Parathyroid adenoma (tissue), 2 donors: Measurements from ENCODE around the gene SLC9A9.

ENCODE experiments used
- H2AFZ ChIP-seq: fragments of 300-600 bp; sonication (generic); one replicate; pipeline ENCODE4 v1.7.0; 2017; ENCODE audit warnings: antibody characterized with exemption, mild to moderate bottlenecking
- H3K27ac ChIP-seq: fragments of 300-600 bp; sonication (generic); one replicate; pipeline ENCODE4 v1.7.0; 2017
- H3K27me3 ChIP-seq: fragments of 300-600 bp; sonication (generic); one replicate; pipeline ENCODE4 v1.7.0; 2017; ENCODE audit warnings: low read length; ENCODE audit not compliant: control insufficient read depth, insufficient read depth
- H3K36me3 ChIP-seq: fragments of 300-600 bp; sonication (generic); one replicate; pipeline ENCODE4 v1.7.0; 2017; ENCODE audit warnings: low read length; ENCODE audit not compliant: control insufficient read depth, insufficient read depth
- H3K4me1 ChIP-seq: fragments of 300-600 bp; sonication (generic); one replicate; pipeline ENCODE4 v1.7.0; 2017; ENCODE audit warnings: control low read depth
- H3K4me2 ChIP-seq: fragments of 300-600 bp; sonication (generic); one replicate; pipeline ENCODE4 v1.7.0; 2017; ENCODE audit warnings: low read length
- H3K4me3 ChIP-seq: fragments of 300-600 bp; sonication (generic); one replicate; pipeline ENCODE4 v1.7.0; 2017; ENCODE audit warnings: low read depth, low read length
- H3K79me2 ChIP-seq: fragments of 300-600 bp; sonication (generic); one replicate; pipeline ENCODE4 v1.7.0; 2017; ENCODE audit warnings: control low read depth
- H3K9ac ChIP-seq: fragments of 300-600 bp; sonication (generic); one replicate; pipeline ENCODE4 v1.7.0; 2017; ENCODE audit warnings: mild to moderate bottlenecking
- H3K9me3 ChIP-seq: fragments of 300-600 bp; sonication (generic); one replicate; pipeline ENCODE4 v1.7.0; 2017; ENCODE audit warnings: low read length; ENCODE audit not compliant: control insufficient read depth
- CTCF ChIP-seq: fragments of 300-600 bp; sonication (generic); IDR thresholded peaks from one replicate; pipeline ENCODE4 v1.7.0; 2017; ENCODE audit warnings: antibody characterized with exemption, mild to moderate bottlenecking
- donor health status: primary hyperparathyroidism.

The SLC9A9 gene

GRCh38 chr3:143581972-143582722 lies 266.1 kb downstream of the SLC9A9 start:
- Histone ChIP-seq H3K9me3 (no peaks in the 10 kb centered on the region), H3K4me2 (no peak overlapping the region), H3K27ac (no peak overlapping the region), H3K36me3 (no peaks in the 10 kb centered on the region), H3K79me2 (no peaks in the 10 kb centered on the region), H3K9ac (no peak overlapping the region), H3K4me3 (no peak overlapping the region), H3K27me3 (no peaks in the 10 kb centered on the region), H3K4me1 (no peaks in the 10 kb centered on the region), H2AFZ (no peak overlapping the region)
- TF ChIP-seq CTCF, result no peak

DNA sequence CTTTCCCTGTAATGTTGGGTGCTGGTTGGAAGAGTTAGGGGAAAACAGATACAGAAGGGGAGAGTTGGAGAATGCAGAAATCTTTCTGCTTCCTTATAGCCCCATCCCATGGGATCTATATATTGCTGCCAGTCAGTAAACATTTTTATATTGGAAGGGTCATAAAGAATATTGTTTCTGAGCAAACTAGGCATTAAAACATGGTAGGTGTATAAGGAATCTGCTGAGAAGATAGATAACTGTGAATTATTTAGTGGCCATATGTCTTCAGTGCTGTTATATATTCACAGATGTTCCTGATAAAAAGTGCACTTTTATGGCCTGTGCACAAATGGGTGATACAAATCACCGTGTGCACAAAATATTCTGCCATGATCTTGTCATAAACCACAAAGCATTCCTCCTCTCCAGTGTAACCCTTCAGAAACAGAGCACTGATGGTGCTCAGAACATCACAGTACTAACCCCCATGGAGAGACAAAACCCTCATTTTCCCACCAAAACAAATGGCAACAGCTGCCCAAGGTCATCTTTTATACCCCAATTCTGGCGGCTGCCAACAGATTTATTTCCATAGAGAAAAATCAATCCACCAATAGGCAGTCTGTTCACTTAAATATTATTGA lies 269.3 kb downstream of the SLC9A9 start:
- Histone ChIP-seq H3K4me2 (no peak overlapping the region), H3K27me3 (no peaks in the 10 kb centered on the region), H3K27ac (no peak overlapping the region), H2AFZ (no peak overlapping the region), H3K79me2 (no peaks in the 10 kb centered on the region), H3K4me3 (no peak overlapping the region), H3K9ac (no peak overlapping the region), H3K9me3 (no peaks in the 10 kb centered on the region), H3K4me1 (no peaks in the 10 kb centered on the region), H3K36me3 (no peaks in the 10 kb centered on the region)
- TF ChIP-seq CTCF, result no peak

- Histone ChIP-seq H3K4me3 (no peak overlapping the region), H3K9ac (no peak overlapping the region), H2AFZ (no peak overlapping the region), H3K4me2 (no peak overlapping the region), H3K4me1 (no peaks in the 10 kb centered on the region), H3K9me3 (no peaks in the 10 kb centered on the region), H3K27me3 (no peaks in the 10 kb centered on the region), H3K79me2 (no peaks in the 10 kb centered on the region), H3K36me3 (no peaks in the 10 kb centered on the region), H3K27ac (no peak overlapping the region)
- no peak for TF ChIP-seq CTCF
These were observed 271.5 kb downstream of the SLC9A9 start for GRCh38 chr3:143576568-143577270.

DNA sequence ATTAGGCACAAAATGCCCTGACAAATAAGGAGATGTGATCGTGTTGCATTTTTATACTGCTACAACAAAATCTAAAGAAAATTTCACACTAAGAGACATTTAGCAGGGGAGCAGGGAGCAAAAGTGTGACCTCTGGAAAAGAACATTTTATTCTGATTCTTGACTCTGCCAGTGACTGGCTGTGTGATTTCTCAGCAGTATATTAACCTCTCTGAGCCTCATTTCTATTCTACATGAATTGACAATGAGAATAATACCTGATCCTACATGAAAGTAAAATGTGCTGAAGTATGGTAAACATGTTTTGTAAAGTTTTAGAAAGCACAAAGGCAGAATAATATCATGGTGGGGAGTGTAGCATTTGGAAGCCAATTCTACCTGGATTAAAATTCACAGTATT lies 273.3 kb downstream of the SLC9A9 start:
- no peaks in the 10 kb centered on the region for H3K27me3 ChIP-seq
- no peaks in the 10 kb centered on the region for H3K36me3 ChIP-seq
- H3K4me1 ChIP-seq, result no peaks in the 10 kb centered on the region

More for the DNA sequence above, 273.3 kb downstream of the SLC9A9 start:
- Histone ChIP-seq H3K9ac (no peak overlapping the region), H3K79me2 (no peaks in the 10 kb centered on the region), H3K27ac (no peak overlapping the region), H3K4me2 (no peak overlapping the region), H3K9me3 (no peaks in the 10 kb centered on the region), H2AFZ (no peak overlapping the region), H3K4me3 (no peak overlapping the region)
- TF ChIP-seq CTCF, result no peak
